Endometrium (tissue), 2 donors: ENCODE data around the gene THADA.
"Not testable (repeated sequence)": the region's sequence is repeated elsewhere in the genome, so short reads cannot be mapped to it uniquely, and the experiment has no call there.

Experiments used
- FAIRE-seq: peaks from 2 replicates; lab custom pipeline; 2012; peaks lifted over from hg19 to GRCh38; lab: Jason Lieb, UNC
- donor health status: control.
- donor health status: control.

Gene THADA, protein sequence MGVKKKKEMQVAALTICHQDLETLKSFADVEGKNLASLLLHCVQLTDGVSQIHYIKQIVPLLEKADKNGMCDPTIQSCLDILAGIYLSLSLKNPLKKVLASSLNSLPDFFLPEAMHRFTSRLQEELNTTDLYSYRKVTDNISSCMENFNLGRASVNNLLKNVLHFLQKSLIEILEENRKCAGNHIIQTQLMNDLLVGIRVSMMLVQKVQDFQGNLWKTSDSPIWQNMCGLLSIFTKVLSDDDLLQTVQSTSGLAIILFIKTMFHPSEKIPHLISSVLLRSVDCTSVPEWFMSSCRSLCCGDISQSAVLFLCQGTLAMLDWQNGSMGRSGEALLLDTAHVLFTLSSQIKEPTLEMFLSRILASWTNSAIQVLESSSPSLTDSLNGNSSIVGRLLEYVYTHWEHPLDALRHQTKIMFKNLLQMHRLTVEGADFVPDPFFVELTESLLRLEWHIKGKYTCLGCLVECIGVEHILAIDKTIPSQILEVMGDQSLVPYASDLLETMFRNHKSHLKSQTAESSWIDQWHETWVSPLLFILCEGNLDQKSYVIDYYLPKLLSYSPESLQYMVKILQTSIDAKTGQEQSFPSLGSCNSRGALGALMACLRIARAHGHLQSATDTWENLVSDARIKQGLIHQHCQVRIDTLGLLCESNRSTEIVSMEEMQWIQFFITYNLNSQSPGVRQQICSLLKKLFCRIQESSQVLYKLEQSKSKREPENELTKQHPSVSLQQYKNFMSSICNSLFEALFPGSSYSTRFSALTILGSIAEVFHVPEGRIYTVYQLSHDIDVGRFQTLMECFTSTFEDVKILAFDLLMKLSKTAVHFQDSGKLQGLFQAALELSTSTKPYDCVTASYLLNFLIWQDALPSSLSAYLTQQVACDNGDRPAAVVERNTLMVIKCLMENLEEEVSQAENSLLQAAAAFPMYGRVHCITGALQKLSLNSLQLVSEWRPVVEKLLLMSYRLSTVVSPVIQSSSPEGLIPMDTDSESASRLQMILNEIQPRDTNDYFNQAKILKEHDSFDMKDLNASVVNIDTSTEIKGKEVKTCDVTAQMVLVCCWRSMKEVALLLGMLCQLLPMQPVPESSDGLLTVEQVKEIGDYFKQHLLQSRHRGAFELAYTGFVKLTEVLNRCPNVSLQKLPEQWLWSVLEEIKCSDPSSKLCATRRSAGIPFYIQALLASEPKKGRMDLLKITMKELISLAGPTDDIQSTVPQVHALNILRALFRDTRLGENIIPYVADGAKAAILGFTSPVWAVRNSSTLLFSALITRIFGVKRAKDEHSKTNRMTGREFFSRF (N-terminal part only)

DNA sequence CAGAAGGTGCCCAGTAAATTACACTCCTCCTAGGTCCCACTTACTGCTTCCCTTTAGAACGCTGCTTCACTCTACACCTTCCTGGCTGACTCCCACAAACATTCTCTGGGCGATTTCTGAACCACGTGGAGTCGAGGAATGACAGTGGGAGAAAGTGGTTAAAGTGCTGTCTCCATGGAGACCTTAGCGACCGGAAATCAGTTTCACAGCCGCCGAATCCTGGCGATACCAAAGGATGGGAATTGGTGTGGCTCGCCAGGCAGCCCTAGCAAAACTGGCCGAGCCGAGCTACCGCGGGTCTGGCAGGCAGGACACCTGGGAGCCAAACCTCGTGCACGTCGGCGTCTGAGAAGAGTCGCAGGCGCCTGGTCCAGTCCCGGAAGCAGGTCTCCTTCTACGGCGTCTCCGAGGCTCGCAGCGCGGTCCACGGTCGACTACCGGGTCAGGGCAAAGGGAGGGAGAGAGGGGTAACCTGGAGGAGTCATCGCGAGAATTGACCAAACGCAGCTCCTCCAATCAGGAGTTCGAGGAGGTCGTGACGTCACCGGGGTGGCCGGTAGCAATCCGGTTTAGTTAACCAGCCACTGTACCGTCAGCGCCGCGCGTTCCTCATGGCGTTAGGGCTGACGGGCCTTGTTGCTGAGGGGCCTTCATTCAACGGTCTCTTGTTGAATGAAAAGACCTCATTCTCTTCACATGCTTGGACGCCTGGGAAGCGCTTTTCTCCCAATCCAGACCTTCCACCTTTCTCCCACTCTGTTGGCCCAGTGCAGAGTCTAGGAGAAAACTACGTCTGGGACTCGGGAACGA is at the start of gene THADA:
THADA (minus strand) TSS at position 436 of the 810 bp plus-strand sequence. CDS start 3,646 bp downstream, outside the sequence.
- peak; percentile 41 for FAIRE-seq

DNA sequence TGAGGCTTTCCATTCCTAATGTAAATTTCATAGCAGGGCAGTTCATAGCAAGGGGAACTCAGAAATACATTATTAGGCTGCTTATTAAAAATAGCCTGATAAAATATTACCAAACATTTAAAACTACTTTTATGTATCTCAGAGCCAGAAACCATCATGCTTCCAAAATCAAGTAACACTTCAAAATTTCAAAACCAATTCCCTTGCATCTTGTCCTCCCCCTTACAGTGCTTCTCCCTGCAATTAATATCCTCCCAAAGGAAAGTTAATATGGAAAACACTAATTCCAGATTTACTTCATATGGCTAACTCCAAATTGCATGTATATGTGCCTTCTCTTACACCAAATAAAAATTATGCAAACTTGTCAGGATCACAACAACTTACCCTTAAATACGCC is 47.8 kb upstream of the THADA start:
- FAIRE-seq, result no peak

DNA sequence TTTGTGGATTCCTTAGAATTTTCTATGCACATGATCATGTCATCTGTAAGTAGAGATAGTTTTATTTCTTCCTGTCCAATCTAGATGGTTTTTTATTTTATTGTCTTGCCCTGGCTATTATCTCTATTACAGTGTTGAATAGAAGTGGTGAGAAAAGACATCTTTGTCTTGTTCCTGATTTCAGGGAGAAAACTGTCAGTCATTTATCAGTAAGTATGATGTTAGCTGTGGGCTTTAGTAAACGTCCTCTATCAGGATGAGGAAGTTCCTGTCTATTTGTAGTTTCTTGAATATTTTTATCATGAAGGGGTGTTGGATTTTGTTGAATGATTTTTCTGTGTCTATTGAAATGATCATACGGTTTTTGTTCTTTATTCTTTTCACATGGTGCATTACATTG is 46.5 kb upstream of the THADA start:
- FAIRE-seq, result no peak

DNA sequence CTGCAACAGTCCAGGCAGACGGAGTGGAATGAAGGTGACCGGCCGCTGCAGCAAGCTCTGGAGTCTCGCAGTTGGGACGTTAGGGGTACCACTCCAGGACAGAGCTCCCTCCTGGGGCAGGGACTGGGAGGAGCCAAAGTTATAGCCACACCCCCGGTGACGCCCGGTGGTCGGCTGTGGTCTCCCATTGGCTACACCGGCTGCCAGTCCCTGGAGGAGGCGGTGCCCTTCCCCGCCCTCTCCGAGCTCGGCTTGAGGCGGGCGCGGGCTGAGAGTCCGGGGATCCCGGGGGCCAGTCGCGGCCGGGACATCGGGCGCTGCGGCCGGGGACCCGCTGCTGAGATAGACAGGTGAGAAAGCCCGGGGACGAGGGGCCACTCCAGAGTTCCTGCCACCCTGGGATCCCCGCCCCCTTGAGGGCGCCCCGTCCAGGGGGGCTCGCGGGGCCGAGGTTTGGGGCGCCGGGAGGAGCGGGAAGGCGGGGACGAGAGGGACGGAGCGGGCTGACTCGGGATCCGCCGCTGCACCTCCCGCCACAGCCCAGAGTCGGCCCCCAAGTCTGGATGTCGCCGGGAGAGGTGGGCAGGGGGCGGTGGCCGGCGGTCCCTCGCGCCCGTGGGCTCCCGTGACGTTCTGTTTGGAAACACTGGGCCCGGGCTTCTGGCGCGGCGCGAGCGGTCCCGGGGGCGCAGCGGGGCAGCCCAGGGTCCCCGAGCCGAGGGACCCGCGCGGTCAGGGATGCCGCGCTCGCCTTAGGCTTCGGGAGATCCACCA is 41.4 kb upstream of the THADA start, which contains the start of gene PLEKHH2:
PLEKHH2 (plus strand) TSS at position 231 of the 774 bp plus-strand sequence. CDS start 7,414 bp downstream, outside the sequence.
- peak; percentile 8 for FAIRE-seq

DNA sequence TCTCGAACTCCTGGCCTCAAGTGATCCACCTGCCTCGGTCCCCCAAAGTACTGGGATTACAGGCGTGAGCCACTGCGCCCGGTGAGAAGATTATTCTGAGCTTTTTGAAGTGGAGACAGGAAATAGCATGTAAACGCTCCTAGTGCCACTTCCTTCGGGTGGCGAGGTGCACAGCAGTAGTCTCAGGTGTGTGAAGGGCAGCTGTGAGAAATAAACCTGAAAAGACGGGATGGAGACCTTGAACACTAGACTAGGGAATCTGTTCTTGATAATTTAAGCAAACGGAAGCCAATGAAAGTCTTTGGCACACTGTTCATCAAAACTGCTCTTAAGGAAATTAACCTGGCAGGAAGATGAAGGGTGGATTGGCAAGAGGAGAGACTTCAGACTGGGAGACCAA is 40.8 kb upstream of the THADA start:
- FAIRE-seq, result no peak

DNA sequence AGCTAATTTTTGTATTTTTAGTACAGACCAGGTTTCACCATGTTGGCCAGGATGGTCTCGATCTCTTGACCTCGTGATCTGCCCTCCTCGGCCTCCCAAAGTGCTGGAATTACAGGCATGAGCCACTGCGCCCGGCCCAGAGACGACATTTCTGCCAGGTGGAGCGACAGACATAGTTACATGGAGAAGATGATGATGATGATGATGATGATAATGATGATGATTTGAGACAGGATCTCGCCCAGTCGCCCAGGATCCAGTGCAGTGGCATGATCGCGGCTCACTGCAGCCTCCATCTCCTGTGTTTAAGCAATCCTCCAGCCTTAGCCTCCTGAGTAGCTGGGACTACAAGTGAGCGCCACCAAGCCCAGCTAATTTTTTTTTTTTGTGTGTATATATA is 40.3 kb upstream of the THADA start:
- not testable (repeated sequence) for FAIRE-seq

DNA sequence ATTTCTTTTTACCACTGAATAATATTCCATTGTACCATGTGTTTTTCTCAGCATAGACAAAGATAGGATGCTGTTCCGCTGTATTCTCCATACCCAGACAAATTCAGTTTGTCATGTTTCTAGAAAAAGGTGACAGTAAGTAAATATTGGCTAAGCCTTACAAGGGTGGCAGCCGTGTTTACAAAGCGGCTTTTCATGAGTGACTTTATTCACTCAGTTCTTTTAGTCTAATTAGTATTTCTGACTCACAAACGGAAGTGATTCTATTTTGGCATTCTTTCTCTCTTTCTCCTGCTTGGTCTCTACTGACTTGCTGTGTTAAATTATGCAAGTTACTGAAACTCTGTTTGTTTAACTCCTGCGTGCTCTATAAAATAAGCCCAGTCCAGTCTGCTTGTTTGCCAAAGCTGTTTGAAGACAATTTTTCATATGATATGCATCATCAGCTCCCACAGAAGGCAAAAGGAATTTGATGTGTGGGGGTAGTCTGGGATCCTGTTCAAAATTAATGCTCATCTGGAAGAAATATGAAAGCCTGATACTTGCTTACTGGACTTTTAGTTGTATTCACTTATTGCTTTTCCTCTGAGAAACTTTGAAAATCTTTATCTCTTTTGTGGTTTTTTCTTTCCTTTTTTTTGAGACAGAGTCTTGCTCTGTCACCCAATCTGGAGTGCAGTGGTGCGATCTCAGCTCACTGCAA is 38.9 kb upstream of the THADA start:
- FAIRE-seq, result peak; percentile 94

DNA sequence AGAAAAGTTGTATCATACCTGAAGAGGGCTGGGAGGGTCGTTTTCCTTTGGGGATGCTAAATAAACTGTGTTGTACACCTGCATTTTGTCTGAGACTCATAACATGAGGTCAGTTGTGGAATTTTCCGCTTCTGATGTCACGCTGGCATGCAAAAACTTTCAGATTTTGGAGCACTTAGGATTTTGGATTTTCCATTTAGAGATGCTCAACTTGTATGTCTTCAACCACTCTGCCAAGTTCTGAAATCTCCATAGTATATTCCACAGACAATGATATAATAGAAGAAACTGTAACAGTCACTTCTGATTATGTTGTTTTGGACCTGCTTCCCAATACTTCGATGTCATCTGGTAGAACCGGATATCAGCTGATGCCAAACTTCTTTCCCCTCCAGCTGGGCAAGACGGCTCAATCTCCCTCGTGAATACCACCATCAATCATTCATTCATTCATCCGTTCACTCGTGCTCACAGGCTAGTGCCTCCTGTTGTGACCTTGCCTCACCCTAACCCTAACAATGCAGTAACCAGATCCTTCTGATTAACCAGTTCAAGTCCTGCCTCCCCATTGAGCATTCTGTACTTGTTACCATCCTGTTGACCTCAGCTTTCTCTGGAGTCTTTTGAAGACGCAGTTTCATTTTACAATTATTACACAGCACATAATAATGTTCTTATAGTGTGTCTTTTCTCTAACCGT is 35.9 kb upstream of the THADA start:
- FAIRE-seq, result no peak

DNA sequence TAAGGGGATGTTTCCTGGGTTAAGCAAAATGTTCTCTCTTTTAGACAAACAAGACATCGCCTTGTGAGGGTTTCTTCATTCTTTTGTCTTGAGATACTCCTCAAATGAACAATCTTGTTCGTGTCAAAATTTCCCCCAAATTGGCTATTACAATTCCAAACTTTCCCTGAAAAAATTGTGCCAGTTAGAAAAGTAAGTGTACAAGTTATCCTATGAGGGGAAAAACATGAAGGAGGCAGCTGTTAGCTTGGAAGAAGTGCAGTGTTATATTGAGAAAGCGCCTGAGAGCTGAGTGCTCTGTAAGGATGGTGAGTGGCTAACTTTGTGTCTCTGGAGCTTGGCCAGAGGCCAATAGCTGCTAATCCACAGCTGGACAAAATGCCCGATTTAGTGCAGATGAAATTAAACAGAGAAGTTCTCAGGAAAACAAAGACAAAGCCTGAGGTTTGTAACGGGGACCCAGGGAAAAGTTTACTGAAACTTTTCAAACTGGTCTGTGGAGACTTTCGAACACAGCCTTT is 27.2 kb upstream of the THADA start:
- no peak for FAIRE-seq

DNA sequence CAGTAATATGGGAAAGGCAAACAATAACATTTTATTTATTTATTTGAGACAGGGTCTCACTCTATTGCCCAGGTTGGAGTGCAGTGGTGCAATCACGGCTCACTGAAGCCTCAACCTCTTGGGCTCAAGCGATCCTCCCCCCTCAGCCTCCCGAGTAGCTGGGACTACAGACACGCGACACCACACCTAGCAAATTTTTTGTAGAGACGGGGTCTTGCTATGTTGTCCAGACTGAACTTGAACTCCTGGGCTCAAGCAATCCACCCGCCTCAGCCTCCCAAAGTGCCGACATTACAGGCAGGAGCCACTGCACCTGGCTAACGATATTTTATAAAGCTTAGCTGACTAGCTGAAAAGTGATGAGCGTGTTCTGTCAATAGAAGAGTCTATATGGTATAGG is 23.7 kb upstream of the THADA start:
- FAIRE-seq, result no peak

DNA sequence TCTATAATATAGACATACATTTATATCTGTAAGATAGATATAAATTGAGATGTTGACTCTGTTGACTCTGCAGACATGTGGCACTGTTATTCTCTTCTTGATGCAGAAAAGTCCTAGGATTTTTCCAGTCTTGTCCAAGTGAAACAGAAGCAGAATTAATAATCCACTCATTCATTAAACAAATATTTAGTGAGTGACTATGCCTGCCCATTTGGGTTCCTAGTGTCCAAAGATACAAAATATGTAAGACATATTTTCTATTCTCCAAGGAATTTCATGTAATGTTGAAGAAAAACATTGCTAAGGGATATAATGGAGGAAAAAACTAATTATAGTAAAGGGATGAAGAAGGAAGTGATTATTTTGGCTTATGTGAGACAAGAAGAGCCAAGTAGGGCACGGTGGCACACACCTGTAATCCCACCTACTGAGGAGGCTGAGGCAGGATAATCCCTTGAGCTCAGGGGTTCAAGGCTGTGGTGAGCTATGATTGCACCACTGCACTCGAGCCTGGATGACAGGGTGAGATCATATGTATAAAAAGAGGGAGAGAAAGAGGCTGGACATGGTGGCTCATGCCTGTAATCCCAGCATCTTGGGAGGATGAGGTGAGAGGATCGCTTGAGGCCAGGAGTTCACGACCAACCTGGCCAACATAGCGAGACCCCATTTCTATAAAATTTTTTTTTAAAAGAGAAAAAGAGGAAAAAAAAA is 21.3 kb upstream of the THADA start:
- FAIRE-seq, result no peak

DNA sequence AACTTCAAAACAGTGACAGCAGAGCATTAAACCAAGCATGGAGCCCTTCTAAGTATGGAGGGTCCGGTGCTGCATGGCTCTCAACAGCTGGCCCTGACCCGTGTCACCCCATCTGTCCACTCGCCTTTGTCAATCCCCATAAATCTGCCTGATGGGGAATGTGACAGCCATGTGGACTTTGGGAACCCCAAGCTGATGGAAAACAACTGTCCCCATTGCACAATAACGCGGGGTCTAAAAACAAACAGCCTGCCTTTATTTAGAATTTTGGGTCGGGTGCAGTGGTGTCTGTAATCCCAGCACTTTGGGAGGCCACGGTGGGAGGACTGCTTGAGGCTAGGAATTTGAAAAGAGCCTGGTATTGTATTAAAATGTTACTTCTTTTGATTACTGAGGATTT is 17.1 kb upstream of the THADA start:
- FAIRE-seq, result no peak

DNA sequence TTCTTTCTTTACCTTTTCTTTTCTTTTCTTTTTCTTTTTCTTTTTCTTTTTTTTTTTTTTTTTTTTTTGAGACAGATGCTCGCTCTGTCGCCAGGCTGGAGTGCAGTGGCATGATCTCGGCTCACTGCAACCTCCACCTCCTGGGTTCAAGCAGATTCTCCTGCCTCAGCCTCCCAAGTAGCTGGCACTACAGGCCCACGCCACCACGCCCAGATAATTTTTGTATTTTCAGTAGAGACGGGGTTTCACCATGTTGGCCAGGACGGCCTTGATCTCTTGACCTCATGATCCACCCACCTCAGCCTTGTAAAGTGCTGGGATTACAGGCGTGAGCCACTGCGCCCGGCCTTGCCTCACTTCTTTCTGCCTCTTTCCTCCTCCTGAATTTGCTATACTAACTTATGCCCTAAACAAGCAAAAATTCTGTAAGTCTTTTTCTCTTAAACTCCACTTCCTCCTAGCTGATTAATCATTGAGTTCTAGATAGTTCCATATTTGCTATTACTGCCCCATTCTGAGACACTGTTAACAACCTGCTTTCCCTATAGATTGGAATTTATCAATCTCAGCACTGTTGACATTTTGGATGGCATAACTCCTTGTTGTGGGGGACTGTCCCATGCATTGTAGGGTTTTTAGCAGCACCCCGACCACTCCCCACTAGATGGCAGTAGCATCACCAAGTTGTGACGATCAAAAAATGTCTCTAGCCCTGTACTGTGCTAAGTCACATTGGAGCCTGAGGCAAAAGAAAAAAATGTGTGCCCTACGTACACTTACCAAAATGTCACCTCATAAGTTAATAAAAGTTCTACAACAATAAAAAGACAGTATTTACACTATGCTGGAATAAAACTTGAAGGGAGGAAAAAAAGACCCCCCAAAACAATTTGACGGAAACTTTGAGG is 16.4 kb upstream of the THADA start:
- FAIRE-seq, result peak; percentile 78

DNA sequence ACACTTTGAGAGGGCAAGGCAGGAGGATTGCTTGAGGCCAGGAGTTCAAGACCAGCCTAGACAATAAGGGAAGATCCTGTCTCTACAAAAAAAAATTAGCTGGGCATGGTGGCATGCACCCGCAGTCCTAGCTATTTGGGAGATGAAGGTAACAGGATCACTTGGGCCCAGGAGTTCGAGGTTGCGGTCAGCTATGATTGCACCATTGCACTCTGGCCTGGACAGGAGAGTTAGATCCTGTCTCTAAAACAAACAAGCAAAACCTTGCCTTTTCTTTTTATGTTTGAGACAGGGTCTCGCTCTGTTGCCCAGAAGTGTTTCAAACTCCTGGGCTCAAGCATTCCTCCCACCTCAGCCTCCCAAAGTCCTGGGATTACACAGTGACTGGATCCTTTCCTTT is 14.5 kb upstream of the THADA start:
- FAIRE-seq, result no peak

DNA sequence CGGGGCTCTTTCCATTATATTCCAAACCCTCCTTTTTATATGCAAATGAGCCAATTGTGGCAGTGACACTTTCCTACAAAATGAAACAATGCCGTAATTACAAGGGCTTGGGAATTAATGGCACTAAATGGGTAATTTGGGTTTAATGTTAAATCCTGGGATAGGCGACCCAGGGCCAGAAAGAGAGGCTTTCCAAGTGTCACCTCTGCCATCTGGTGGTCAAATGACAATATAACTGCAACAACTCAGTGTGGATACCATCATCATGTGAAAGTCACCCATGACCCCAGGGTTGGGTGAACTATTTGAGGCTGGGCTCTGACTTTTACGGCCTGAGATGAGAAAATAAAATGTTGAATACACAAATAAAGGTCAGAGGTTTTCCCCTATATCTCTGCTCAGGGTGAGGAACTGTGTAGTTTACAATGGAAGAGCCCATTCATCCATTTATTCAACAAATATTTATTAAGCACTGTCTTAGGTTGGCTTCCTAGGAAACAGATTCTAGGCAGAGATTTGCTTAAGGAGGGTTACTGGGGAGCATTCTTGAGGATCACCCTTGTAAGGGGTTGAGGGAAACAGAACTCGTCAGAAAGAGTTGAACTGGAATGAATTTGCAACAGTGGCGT is 13.6 kb upstream of the THADA start:
- no peak for FAIRE-seq

DNA sequence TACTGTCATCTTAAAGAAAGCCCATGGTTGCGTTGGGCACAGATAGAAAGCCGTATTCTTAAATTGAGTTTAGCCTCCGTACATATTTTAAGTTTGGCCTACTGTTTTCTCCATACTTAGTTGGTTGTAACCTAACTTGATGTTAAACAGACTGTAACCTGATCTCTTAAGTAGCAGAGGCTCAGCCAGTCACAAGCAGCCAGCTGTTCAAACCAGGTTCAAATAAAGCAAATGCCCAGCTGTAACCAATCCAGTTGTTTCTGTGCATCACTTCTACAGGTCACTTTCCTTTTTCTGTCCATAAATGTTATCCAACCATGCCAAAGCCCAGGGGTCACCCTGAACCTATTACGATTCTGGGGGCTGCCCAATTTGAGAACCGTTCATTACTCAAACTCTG is 10.0 kb upstream of the THADA start:
- FAIRE-seq, result no peak
